ENCODE results near the gene EMILIN2. TPM values are rescaled to one million over a fixed set of nuclear protein-coding genes. Genes with fewer than 3 reads are reported as not detected.

Gene EMILIN2
- total and polyA plus RNA-seq, 4 donors, result 0.58 to 4.6 (median 1.8) TPM

- TF ChIP-seq ATF3 (IDR thresholded peaks at IDR 0.05) (no peak), FOXA2 (IDR thresholded peaks at IDR 0.05) (no peak), CTCF (IDR thresholded peaks at IDR 0.05; ENCODE audit: low read depth, low read length, missing input control) (no peak), YY1 (IDR thresholded peaks at IDR 0.05) (peak; percentile 17), HNF4G (IDR thresholded peaks at IDR 0.05) (no peak), RXRA (IDR thresholded peaks at IDR 0.05) (no peak), GABPA (IDR thresholded peaks at IDR 0.05 in 1 of 2, conservative IDR thresholded peaks at IDR 0.05 in 1 of 2) (no peak), JUND (IDR thresholded peaks at IDR 0.05) (no peak), HNF4A (conservative IDR thresholded peaks at IDR 0.05) (peak; percentile 65 to 78)
- H3K27ac ChIP-seq (ENCODE audit: low read depth in 1 of 2, low read length in 2 of 2), result peak overlapping the region; percentile 45 to 67
- DNase-seq (ENCODE audit: low spot score), result no peak
- peaks cover 2 to 44% (median 33%) of the 10 kb centered on the region in 4 donors for H3K4me1 ChIP-seq (ENCODE audit: control insufficient read depth in 4 of 4, insufficient read depth in 4 of 4, low read length in 3 of 4)
- H3K9ac ChIP-seq (ENCODE audit: low read depth in 1 of 2, low read length in 2 of 2), result no peak overlapping the region
- no peaks in the 10 kb centered on the region for H3K9me3 ChIP-seq (ENCODE audit: control insufficient read depth in 4 of 4, low read length in 3 of 4)
- peaks cover 0 to 39% (median 13%) of the 10 kb centered on the region in 4 donors for H3K36me3 ChIP-seq (ENCODE audit: control insufficient read depth in 4 of 4, insufficient read depth in 3 of 4, low read depth in 1 of 4, low read length in 3 of 4)
- no peaks in the 10 kb centered on the region for H3K27me3 ChIP-seq (ENCODE audit: control insufficient read depth in 4 of 4, insufficient read depth in 4 of 4, low read length in 3 of 4)
- H3K4me3 ChIP-seq (ENCODE audit: low read depth in 1 of 3, low read length in 3 of 3), result no peak overlapping the region
- WGBS, result 60% methylated on average over 7 of the region's 7 CpGs
Measured at GRCh38 chr18:2960983-2961696, 114.3 kb downstream of the EMILIN2 start.

GRCh38 chr18:2961821-2962220 is 115.0 kb downstream of the EMILIN2 start:
- H3K4me3 ChIP-seq (ENCODE audit: low read depth in 1 of 3, low read length in 3 of 3), result no peak overlapping the region

More at GRCh38 chr18:2961821-2962220, 115.0 kb downstream of the EMILIN2 start:
- WGBS, result 45% methylated on average over 4 of the region's 4 CpGs
- DNase-seq (ENCODE audit: low spot score), result no peak
- Histone ChIP-seq H3K9ac (ENCODE audit: low read depth in 1 of 2, low read length in 2 of 2) (no peak overlapping the region), H3K27me3 (ENCODE audit: control insufficient read depth in 4 of 4, insufficient read depth in 4 of 4, low read length in 3 of 4) (no peaks in the 10 kb centered on the region), H3K9me3 (ENCODE audit: control insufficient read depth in 4 of 4, low read length in 3 of 4) (no peaks in the 10 kb centered on the region), H3K27ac (ENCODE audit: low read depth in 1 of 2, low read length in 2 of 2) (peak overlapping the region; percentile 45 to 67), H3K36me3 (ENCODE audit: control insufficient read depth in 4 of 4, insufficient read depth in 3 of 4, low read depth in 1 of 4, low read length in 3 of 4) (peaks cover 0 to 35% (median 11%) of the 10 kb centered on the region in 4 donors), H3K4me1 (ENCODE audit: control insufficient read depth in 4 of 4, insufficient read depth in 4 of 4, low read length in 3 of 4) (peaks cover 2 to 48% (median 34%) of the 10 kb centered on the region in 4 donors)
- no peak for TF ChIP-seq GABPA (IDR thresholded peaks at IDR 0.05 in 1 of 2, conservative IDR thresholded peaks at IDR 0.05 in 1 of 2)
- no peak for TF ChIP-seq EGR1 (IDR thresholded peaks at IDR 0.05; ENCODE audit: low read depth in 2 of 2)
- no peak for TF ChIP-seq REST (IDR thresholded peaks at IDR 0.05)
- TF ChIP-seq FOXA1 (IDR thresholded peaks at IDR 0.05), result no peak
- no peak for TF ChIP-seq JUND (IDR thresholded peaks at IDR 0.05)
- no peak for TF ChIP-seq YY1 (IDR thresholded peaks at IDR 0.05)
- no peak for TF ChIP-seq ZBTB33 (IDR thresholded peaks at IDR 0.05)
- TF ChIP-seq TAF1 (conservative IDR thresholded peaks at IDR 0.05), result no peak
- TF ChIP-seq NR2F2 (IDR thresholded peaks at IDR 0.05), result no peak
- TF ChIP-seq HNF4G (IDR thresholded peaks at IDR 0.05), result no peak
- TF ChIP-seq CTCF (IDR thresholded peaks at IDR 0.05; ENCODE audit: low read depth, low read length, missing input control), result no peak
- no peak for TF ChIP-seq RAD21 (IDR thresholded peaks at IDR 0.05)
- TF ChIP-seq FOXA2 (IDR thresholded peaks at IDR 0.05), result no peak
- no peak for TF ChIP-seq RXRA (IDR thresholded peaks at IDR 0.05)
- TF ChIP-seq ATF3 (IDR thresholded peaks at IDR 0.05), result no peak
- TF ChIP-seq SP1 (IDR thresholded peaks at IDR 0.05), result no peak
